Superior temporal gyrus (tissue), 1 donor: Measurements from ENCODE around the gene NIFK.
"Not testable (repeated sequence)": the region's sequence is repeated elsewhere in the genome, so short reads cannot be mapped to it uniquely, and the experiment has no call there.

Experiments
- DNase-seq: peaks from one replicate; pipeline ENCODE4 v3.0.0-alpha.2; 2016; ENCODE audit errors: extremely low spot score

Gene NIFK

GRCh38 chr2:121695171-121695451 is 41.6 kb downstream of the NIFK start:
- DNase-seq: no peak

- no peak for DNase-seq
These were observed 42.1 kb downstream of the NIFK start for GRCh38 chr2:121694398-121695170.

GRCh38 chr2:121690572-121690971 is 46.1 kb downstream of the NIFK start:
- DNase-seq: not testable (repeated sequence)

- DNase-seq: no peak
These were observed 46.6 kb downstream of the NIFK start for GRCh38 chr2:121690095-121690494.

GRCh38 chr2:121689356-121689755 is 47.3 kb downstream of the NIFK start:
- DNase-seq: no peak

- DNase-seq: no peak
These were observed 47.9 kb downstream of the NIFK start for GRCh38 chr2:121688820-121689219.

GRCh38 chr2:121686902-121687301 is 49.8 kb downstream of the NIFK start:
- no peak for DNase-seq

GRCh38 chr2:121686218-121686617 is 50.5 kb downstream of the NIFK start:
- no peak for DNase-seq

- no peak for DNase-seq
These were observed 54.0 kb downstream of the NIFK start for GRCh38 chr2:121682396-121683298.

- no peak for DNase-seq
These were observed 58.8 kb downstream of the NIFK start for GRCh38 chr2:121677855-121678254.
